Tibial nerve (tissue), 3 donors: ENCODE results near the gene TMEM9B.

Experiments used
- EP300 ChIP-seq, 2 donors: sonication (generic); formaldehyde crosslinking; IDR thresholded peaks; one replicate each; pipeline ENCODE4 v1.6.1; 2017; ENCODE audit warnings: antibody characterized with exemption in 2 of 2, mild to moderate bottlenecking in 1 of 2
- POLR2A ChIP-seq, 2 donors: fragments of 450-650 bp; IDR thresholded peaks; one replicate each; pipeline ENCODE4 v1.6.1; 2017; ENCODE audit warnings: antibody characterized with exemption in 2 of 2, mild to moderate bottlenecking in 2 of 2, moderate library complexity in 2 of 2

GRCh38 chr11:8925711-8926110 is 38.5 kb downstream of the TMEM9B start:
- TF ChIP-seq POLR2A (IDR thresholded peaks at IDR 0.05): no peak
- no peak for TF ChIP-seq EP300 (IDR thresholded peaks at IDR 0.05)
